Measurements from ENCODE around the gene RFX3. TPM values are rescaled to one million over a fixed set of nuclear protein-coding genes. Genes with fewer than 3 reads are reported as not detected.

Gene RFX3
- total RNA-seq, 1 experiment from 2014 or later = 8.4 TPM

- POLR2A ChIA-PET (ENCODE audit: unreplicated experiment) = no interaction called here
- H3K9me3 ChIP-seq (ENCODE audit: insufficient read depth, low read depth) = no peaks in the 10 kb centered on the region
- no TSS peak for BruUV-seq (replicated peaks)
- H3K79me2 ChIP-seq (ENCODE audit: low read depth) = no peaks in the 10 kb centered on the region
- H4K20me1 ChIP-seq (ENCODE audit: insufficient read depth) = no peaks in the 10 kb centered on the region
- H3K9me2 ChIP-seq (ENCODE audit: insufficient read depth) = no peaks in the 10 kb centered on the region
- no peaks in the 10 kb centered on the region for H3F3A ChIP-seq (ENCODE audit: insufficient read depth, low read depth)
- H3K36me3 ChIP-seq (ENCODE audit: low read depth) = no peaks in the 10 kb centered on the region
- no peak overlapping the region for H2AFZ ChIP-seq
- H3K27ac ChIP-seq = no peak overlapping the region
- no peaks in the 10 kb centered on the region for H3K27me3 ChIP-seq (ENCODE audit: insufficient read depth, low read depth)
- H3K4me3 ChIP-seq = no peak overlapping the region
- CTCF ChIA-PET = no interaction called here
- intact Hi-C loops (cut with micrococcal nuclease; ENCODE audit: unreplicated experiment) = no loop called here
- TF ChIP-seq CTCF (conservative IDR thresholded peaks at IDR 0.05) = no peak
- no peak for TF ChIP-seq EZH2 (IDR thresholded peaks at IDR 0.05; ENCODE audit: low read depth)
- no peak for DNase-seq
- H3K4me2 ChIP-seq = no peak overlapping the region
- H3K4me1 ChIP-seq (replicated peaks; ENCODE audit: insufficient read depth) = no peaks in the 10 kb centered on the region
Measured at GRCh38 chr9:3471883-3472282, 53.9 kb downstream of the RFX3 start.

GRCh38 chr9:3468421-3469205, 57.2 kb downstream of the RFX3 start:
- no TSS peak for BruUV-seq (replicated peaks)

More at GRCh38 chr9:3468421-3469205, 57.2 kb downstream of the RFX3 start:
- H3K79me2 ChIP-seq (ENCODE audit: low read depth) = no peaks in the 10 kb centered on the region
- no peak overlapping the region for H2AFZ ChIP-seq
- TF ChIP-seq CTCF (conservative IDR thresholded peaks at IDR 0.05) (no peak), EZH2 (IDR thresholded peaks at IDR 0.05; ENCODE audit: low read depth) (no peak)
- H4K20me1 ChIP-seq (ENCODE audit: insufficient read depth) = no peaks in the 10 kb centered on the region
- no peaks in the 10 kb centered on the region for H3F3A ChIP-seq (ENCODE audit: insufficient read depth, low read depth)
- H3K27ac ChIP-seq = no peak overlapping the region
- no peak overlapping the region for H3K4me3 ChIP-seq
- CTCF ChIA-PET = interaction anchor here (0.7 kb wide), 1 partner anchor 579 kb away, joined by 25 read pairs; no protein-coding TSS in a partner anchor
- H3K9me2 ChIP-seq (ENCODE audit: insufficient read depth) = no peaks in the 10 kb centered on the region
- POLR2A ChIA-PET (ENCODE audit: unreplicated experiment) = no interaction called here
- H3K36me3 ChIP-seq (ENCODE audit: low read depth) = no peaks in the 10 kb centered on the region
- intact Hi-C loops (cut with micrococcal nuclease; ENCODE audit: unreplicated experiment) = loop anchor here (5.0 kb wide), 1 partner anchor 264 kb away; no protein-coding TSS in a partner anchor
- no peaks in the 10 kb centered on the region for H3K27me3 ChIP-seq (ENCODE audit: insufficient read depth, low read depth)
- H3K9me3 ChIP-seq (ENCODE audit: insufficient read depth, low read depth) = no peaks in the 10 kb centered on the region
- no peaks in the 10 kb centered on the region for H3K4me1 ChIP-seq (replicated peaks; ENCODE audit: insufficient read depth)
- no peak for DNase-seq
- no peak overlapping the region for H3K4me2 ChIP-seq

Data from PC-9 (cell line).